ENCODE measurements around the gene NBEAL2.

NBEAL2 gene

DNA sequence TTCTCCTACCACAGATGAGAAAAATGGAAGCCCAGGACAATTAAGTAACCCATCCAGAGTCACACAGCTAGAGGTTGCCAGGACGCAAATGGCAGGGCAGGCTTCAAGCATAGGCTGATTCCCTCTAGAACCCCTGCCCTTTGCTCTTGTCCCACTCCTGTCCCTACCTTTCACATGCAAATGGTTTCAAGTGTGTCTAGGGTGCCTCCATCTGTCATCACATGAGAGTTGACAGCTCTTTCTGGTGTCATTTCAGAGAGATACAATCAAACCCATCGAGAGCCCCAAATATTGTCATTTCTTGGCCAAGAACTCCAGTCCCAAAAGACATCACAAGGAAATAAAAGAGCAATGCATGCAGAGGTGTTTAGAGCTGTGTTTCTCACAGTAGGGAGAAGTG, 26.7 kb upstream of the NBEAL2 start (continued):
- no peak for TF ChIP-seq ZFHX2 (tag by site-specific recombination; conservative IDR thresholded peaks at IDR 0.05)

DNA sequence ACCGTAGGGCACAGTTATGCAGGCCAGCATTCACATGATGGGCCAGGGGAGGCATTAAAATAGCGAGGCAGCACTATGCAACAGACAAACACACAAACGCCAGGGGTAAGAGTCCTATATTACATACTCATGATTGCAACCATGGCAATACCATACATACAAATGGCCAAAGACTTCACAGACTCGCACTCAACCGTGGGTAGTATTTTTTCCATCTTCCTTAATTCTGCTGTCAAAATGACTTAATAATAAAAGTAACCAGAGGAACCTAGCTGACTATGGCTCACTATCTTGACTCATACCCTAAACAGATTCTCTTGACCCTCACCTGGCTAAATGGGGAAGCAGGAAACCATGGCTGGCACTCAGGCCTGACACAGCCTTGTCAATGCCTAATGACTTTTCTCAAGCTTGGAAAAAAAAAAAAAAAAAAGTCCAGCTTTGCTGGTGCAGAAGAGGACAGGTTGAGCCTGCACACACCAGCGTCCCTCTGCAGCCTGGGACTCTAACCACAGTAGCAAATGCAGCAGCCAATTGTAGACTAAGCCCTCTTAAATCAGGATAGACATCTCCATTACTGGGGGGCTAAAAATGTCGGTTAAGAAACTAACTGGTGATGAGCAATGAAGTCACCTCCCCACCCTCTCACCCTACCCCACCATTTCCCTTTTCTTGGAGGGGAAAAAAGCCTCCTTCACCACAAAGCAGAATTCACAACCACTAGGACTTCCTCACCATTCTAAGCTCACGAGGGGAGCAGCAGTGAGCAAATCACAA, 26.0 kb upstream of the NBEAL2 start:
- no peak for TF ChIP-seq ZNF561 (tag by site-specific recombination; IDR thresholded peaks at IDR 0.05; ENCODE audit: borderline replicate concordance)
- TF ChIP-seq, protein P1, sequence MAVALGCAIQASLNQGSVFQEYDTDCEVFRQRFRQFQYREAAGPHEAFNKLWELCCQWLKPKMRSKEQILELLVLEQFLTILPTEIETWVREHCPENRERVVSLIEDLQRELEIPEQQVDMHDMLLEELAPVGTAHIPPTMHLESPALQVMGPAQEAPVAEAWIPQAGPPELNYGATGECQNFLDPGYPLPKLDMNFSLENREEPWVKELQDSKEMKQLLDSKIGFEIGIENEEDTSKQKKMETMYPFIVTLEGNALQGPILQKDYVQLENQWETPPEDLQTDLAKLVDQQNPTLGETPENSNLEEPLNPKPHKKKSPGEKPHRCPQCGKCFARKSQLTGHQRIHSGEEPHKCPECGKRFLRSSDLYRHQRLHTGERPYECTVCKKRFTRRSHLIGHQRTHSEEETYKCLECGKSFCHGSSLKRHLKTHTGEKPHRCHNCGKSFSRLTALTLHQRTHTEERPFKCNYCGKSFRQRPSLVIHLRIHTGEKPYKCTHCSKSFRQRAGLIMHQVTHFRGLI (tag by site-specific recombination; IDR thresholded peaks at IDR 0.05): 0 out of 2 replicates have a peak, but pooled peaks have one; percentile 25
- peaks cover 6% of the 10 kb centered on the region; the same call in 1 of the 2 replicates for H3K4me1 ChIP-seq (ENCODE audit: control insufficient read depth, insufficient read depth, low read length)
- ChIA-PET CTCF (no interaction called here), POLR2A (interaction anchor here (0.6 kb wide), 1 partner anchor 158 kb away, joined by 3 read pairs; no protein-coding TSS in a partner anchor)
- no peaks in the 10 kb centered on the region for H3K9me3 ChIP-seq (ENCODE audit: control insufficient read depth, insufficient read depth, low read depth, low read length)
- H3K36me3 ChIP-seq (ENCODE audit: control insufficient read depth in 2 of 2, insufficient read depth in 1 of 2, low read length in 2 of 2): no peaks in the 10 kb centered on the region
- no peak overlapping the region for H3K4me3 ChIP-seq (ENCODE audit: low read depth, low read length)
- H3K27ac ChIP-seq (ENCODE audit: extremely low read depth, low read depth, low read length): no peak overlapping the region

DNA sequence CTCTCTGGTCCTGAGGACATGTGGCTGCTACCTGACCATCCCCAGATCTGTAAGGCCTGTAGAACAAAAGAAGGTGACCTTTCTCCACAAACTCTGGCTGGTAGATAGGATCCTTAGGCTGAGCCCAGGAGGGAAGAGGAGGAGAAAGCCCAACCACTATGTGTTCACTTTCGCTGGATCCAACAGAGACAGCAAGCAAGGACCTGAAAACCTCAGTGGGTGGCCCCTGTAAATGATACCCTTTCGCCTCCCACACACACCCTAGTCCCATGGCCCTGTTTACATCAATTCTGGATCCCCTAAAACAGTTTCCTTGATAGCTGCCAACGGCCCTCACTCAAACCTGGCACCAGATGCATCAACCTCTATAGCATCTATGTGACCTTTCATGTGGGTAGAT, 25.3 kb upstream of the NBEAL2 start:
- H3K4me3 ChIP-seq (ENCODE audit: low read depth, low read length): no peak overlapping the region
- peaks cover 0 to 1% of the 10 kb centered on the region in 2 experiments; a peak in 1 of 3 replicates for H3K36me3 ChIP-seq (ENCODE audit: control insufficient read depth in 2 of 2, insufficient read depth in 1 of 2, low read length in 2 of 2)
- CTCF ChIA-PET: no interaction called here
- no peak overlapping the region for H3K27ac ChIP-seq (ENCODE audit: extremely low read depth, low read depth, low read length)
- 0 out of 2 replicates have a peak, but pooled peaks cover 2% of the 10 kb centered on the region for H3K4me1 ChIP-seq (ENCODE audit: control insufficient read depth, insufficient read depth, low read length)
- H3K9me3 ChIP-seq (ENCODE audit: control insufficient read depth, insufficient read depth, low read depth, low read length): no peaks in the 10 kb centered on the region
- POLR2A ChIA-PET: no interaction called here
- TF ChIP-seq, protein P2, sequence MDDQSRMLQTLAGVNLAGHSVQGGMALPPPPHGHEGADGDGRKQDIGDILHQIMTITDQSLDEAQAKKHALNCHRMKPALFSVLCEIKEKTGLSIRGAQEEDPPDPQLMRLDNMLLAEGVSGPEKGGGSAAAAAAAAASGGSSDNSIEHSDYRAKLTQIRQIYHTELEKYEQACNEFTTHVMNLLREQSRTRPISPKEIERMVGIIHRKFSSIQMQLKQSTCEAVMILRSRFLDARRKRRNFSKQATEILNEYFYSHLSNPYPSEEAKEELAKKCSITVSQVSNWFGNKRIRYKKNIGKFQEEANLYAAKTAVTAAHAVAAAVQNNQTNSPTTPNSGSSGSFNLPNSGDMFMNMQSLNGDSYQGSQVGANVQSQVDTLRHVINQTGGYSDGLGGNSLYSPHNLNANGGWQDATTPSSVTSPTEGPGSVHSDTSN (CRISPR knock-in tag; IDR thresholded peaks at IDR 0.05): no peak
- no peak for TF ChIP-seq ZNF311 (tag by site-specific recombination; IDR thresholded peaks at IDR 0.05; ENCODE audit: borderline replicate concordance)
- peak; percentile 57; the same call in 1 of the 2 replicates for TF ChIP-seq PRDM1 (tag by site-specific recombination; IDR thresholded peaks at IDR 0.05)
- peak; percentile 62 for TF ChIP-seq ZIC2 (tag by site-specific recombination; IDR thresholded peaks at IDR 0.05)
- TF ChIP-seq ZNF791 (tag by site-specific recombination; IDR thresholded peaks at IDR 0.05): no peak
- TF ChIP-seq ZNF777 (tag by site-specific recombination; IDR thresholded peaks at IDR 0.05; ENCODE audit: borderline replicate concordance): no peak
- no peak for TF ChIP-seq ZNF530 (tag by site-specific recombination; IDR thresholded peaks at IDR 0.05; ENCODE audit: low read depth)
- TF ChIP-seq ZNF221 (tag by site-specific recombination; IDR thresholded peaks at IDR 0.05; ENCODE audit: borderline replicate concordance): no peak
- peak; percentile 56 for TF ChIP-seq GLIS1 (tag by site-specific recombination; IDR thresholded peaks at IDR 0.05)
- no peak for TF ChIP-seq ZNF138 (tag by site-specific recombination; IDR thresholded peaks at IDR 0.05; ENCODE audit: borderline replicate concordance)
- peak; percentile 53; the same call in 1 of the 2 replicates for TF ChIP-seq EGR2 (tag by site-specific recombination; IDR thresholded peaks at IDR 0.05; ENCODE audit: low read depth)
- no peak for TF ChIP-seq ZNF16 (tag by site-specific recombination; IDR thresholded peaks at IDR 0.05; ENCODE audit: low read depth)
- no peak for TF ChIP-seq ZNF140 (tag by site-specific recombination; IDR thresholded peaks at IDR 0.05)
- TF ChIP-seq ZNF521 (tag by site-specific recombination; IDR thresholded peaks at IDR 0.05): no peak
- TF ChIP-seq, protein P3, sequence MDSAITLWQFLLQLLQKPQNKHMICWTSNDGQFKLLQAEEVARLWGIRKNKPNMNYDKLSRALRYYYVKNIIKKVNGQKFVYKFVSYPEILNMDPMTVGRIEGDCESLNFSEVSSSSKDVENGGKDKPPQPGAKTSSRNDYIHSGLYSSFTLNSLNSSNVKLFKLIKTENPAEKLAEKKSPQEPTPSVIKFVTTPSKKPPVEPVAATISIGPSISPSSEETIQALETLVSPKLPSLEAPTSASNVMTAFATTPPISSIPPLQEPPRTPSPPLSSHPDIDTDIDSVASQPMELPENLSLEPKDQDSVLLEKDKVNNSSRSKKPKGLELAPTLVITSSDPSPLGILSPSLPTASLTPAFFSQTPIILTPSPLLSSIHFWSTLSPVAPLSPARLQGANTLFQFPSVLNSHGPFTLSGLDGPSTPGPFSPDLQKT (IDR thresholded peaks at IDR 0.05; ENCODE audit: borderline replicate concordance, low read depth, low read length): no peak
- no peak for TF ChIP-seq ZNF302 (tag by site-specific recombination; IDR thresholded peaks at IDR 0.05; ENCODE audit: low read depth)
- TF ChIP-seq IKZF3 (tag by site-specific recombination; IDR thresholded peaks at IDR 0.05): 0 out of 2 replicates have a peak, but pooled peaks have one; percentile 27
- TF ChIP-seq, protein P1 (tag by site-specific recombination; IDR thresholded peaks at IDR 0.05): peak; percentile 97
- TF ChIP-seq, protein P4, sequence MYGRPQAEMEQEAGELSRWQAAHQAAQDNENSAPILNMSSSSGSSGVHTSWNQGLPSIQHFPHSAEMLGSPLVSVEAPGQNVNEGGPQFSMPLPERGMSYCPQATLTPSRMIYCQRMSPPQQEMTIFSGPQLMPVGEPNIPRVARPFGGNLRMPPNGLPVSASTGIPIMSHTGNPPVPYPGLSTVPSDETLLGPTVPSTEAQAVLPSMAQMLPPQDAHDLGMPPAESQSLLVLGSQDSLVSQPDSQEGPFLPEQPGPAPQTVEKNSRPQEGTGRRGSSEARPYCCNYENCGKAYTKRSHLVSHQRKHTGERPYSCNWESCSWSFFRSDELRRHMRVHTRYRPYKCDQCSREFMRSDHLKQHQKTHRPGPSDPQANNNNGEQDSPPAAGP (tag by site-specific recombination; IDR thresholded peaks at IDR 0.05): no peak
- TF ChIP-seq ZNF341 (tag by site-specific recombination; IDR thresholded peaks at IDR 0.05; ENCODE audit: low read depth): no peak
- no peak for TF ChIP-seq ZNF175 (tag by site-specific recombination; IDR thresholded peaks at IDR 0.05)
- peak; percentile 65 for TF ChIP-seq ZFHX2 (tag by site-specific recombination; conservative IDR thresholded peaks at IDR 0.05)
- no peak for TF ChIP-seq GLI2 (tag by site-specific recombination; IDR thresholded peaks at IDR 0.05; ENCODE audit: borderline replicate concordance, low read depth)
- no peak for TF ChIP-seq ZNF23 (tag by site-specific recombination; IDR thresholded peaks at IDR 0.05; ENCODE audit: borderline replicate concordance)
- TF ChIP-seq ZFP37 (tag by site-specific recombination; IDR thresholded peaks at IDR 0.05): no peak

All from HEK293 (cell line).